SK-N-SH (cell line): ENCODE results near the gene PARD3. TPM values are rescaled to one million over a fixed set of nuclear protein-coding genes. Genes with fewer than 3 reads are reported as not detected.
A peak's percentile ranks its signal among the peaks of the same experiment; 100 is the strongest.

Experiments used
- CTCF ChIA-PET: fragments of 300-600, 350-600 bp; formaldehyde crosslinking; extraction: SDS; loops from one replicate; lab custom pipeline; 2021; lab: Yijun Ruan, JAX
- POLR2A ChIA-PET: fragments of 350-600 bp; sonication (Branson Sonifier 250); formaldehyde crosslinking; extraction: SDS; loops from one replicate; lab custom pipeline; 2020; ENCODE audit warnings: antibody characterized with exemption, inconsistent platforms; lab: Yijun Ruan, JAX
- DNase-seq: peaks from one replicate; pipeline ENCODE4 v3.0.0; 2012
- H2AFZ ChIP-seq: fragments of 200-600 bp; sonication (generic); 2 replicates; pipeline ENCODE4 v1.8.1; 2016; ENCODE audit warnings: antibody characterized with exemption, mild to moderate bottlenecking, low read depth
- H3F3A ChIP-seq: fragments of 200-600 bp; sonication (generic); replicated peaks from 2 replicates; pipeline ENCODE3; 2016; ENCODE audit warnings: antibody characterized with exemption, mild to moderate bottlenecking; ENCODE audit not compliant: insufficient read depth
- H3K27ac ChIP-seq, 2 experiments: fragments of 200-500 bp in 1 of 2; fragments of 200-600 bp in 1 of 2; sonication (Bioruptor generic) in 1 of 2; sonication (generic), shearing (Covaris generic) in 1 of 2; 2 replicates each; pipeline versions ENCODE4 v1.5.1 to v1.6.1; 2014 to 2016; ENCODE audit warnings: low read depth in 2 of 2, inconsistent platforms in 1 of 2, low read length in 1 of 2, mild to moderate bottlenecking in 1 of 2, mixed read lengths in 1 of 2
- H3K27me3 ChIP-seq: fragments of 200-600 bp; sonication (generic), shearing (Covaris generic); 2 replicates; pipeline ENCODE4 v1.6.1; 2016; ENCODE audit warnings: mixed run types; ENCODE audit not compliant: insufficient read depth
- H3K36me3 ChIP-seq, 2 experiments: fragments of 200-500 bp in 1 of 2; fragments of 200-600 bp in 1 of 2; sonication (Bioruptor generic) in 1 of 2; sonication (generic) in 1 of 2; replicated peaks in 1 of 2; 2 replicates each; pipeline versions ENCODE3 to v1.5.1; 2014 to 2016; ENCODE audit warnings: low read length in 1 of 2, mild to moderate bottlenecking in 1 of 2; ENCODE audit not compliant: insufficient read depth in 2 of 2, control insufficient read depth in 1 of 2
- H3K4me1 ChIP-seq, 2 experiments: fragments of 200-500 bp in 1 of 2; fragments of 200-600 bp in 1 of 2; sonication (Bioruptor generic) in 1 of 2; sonication (generic), shearing (Covaris generic) in 1 of 2; 2 replicates each; pipeline versions ENCODE4 v1.5.1 to v1.6.1; 2014 to 2016; ENCODE audit warnings: low read depth in 1 of 2, low read length in 1 of 2, mixed run types in 1 of 2; ENCODE audit not compliant: insufficient read depth in 2 of 2, control insufficient read depth in 1 of 2
- H3K4me2 ChIP-seq: fragments of 200-600 bp; sonication (generic), shearing (Covaris generic); 2 replicates; pipeline ENCODE4 v1.6.1; 2017; ENCODE audit warnings: mixed run types
- H3K4me3 ChIP-seq, 2 experiments: fragments of 200-500 bp in 1 of 2; fragments of 200-600 bp in 1 of 2; sonication (Bioruptor generic) in 1 of 2; sonication (generic), shearing (Covaris generic) in 1 of 2; 2 replicates each; pipeline versions ENCODE4 v1.5.1 to v1.8.1; 2014 to 2016; ENCODE audit warnings: low read depth in 2 of 2, inconsistent platforms in 1 of 2, low read length in 1 of 2, mild to moderate bottlenecking in 1 of 2, mixed read lengths in 1 of 2, moderate library complexity in 1 of 2
- H3K79me2 ChIP-seq: fragments of 200-600 bp; sonication (generic); 2 replicates; pipeline ENCODE4 v1.8.1; 2017; ENCODE audit warnings: mild to moderate bottlenecking; ENCODE audit not compliant: insufficient read depth
- H3K9ac ChIP-seq: fragments of 200-600 bp; sonication (generic); 2 replicates; pipeline ENCODE4 v1.6.1; 2017; ENCODE audit warnings: mixed run types
- H3K9me2 ChIP-seq: fragments of 200-600 bp; sonication (generic); 2 replicates; pipeline ENCODE4 v1.6.1; 2017; ENCODE audit warnings: mixed run types
- H3K9me3 ChIP-seq: fragments of 200-600 bp; sonication (generic); 2 replicates; pipeline ENCODE4 v1.6.1; 2017; ENCODE audit warnings: mixed run types, mild to moderate bottlenecking, moderate library complexity
- H4K20me1 ChIP-seq: fragments of 200-600 bp; sonication (generic); 2 replicates; pipeline ENCODE4 v1.6.1; 2017; ENCODE audit warnings: mild to moderate bottlenecking, mixed run types; ENCODE audit not compliant: insufficient read depth
- ELF1 ChIP-seq: IDR thresholded peaks from 2 replicates; pipeline ENCODE4 v1.4.0; 2012
- EZH2phosphoT487 ChIP-seq: fragments of 200-600 bp; sonication (generic); IDR thresholded peaks from 2 replicates; pipeline ENCODE4 v1.6.1; 2017; ENCODE audit warnings: low read depth, mixed run types, mild to moderate bottlenecking, antibody characterized with exemption, moderate library complexity, borderline replicate concordance
- FOXM1 ChIP-seq: IDR thresholded peaks from 2 replicates; pipeline ENCODE4 v1.4.0; 2012; ENCODE audit warnings: low read depth, mild to moderate bottlenecking
- GATA2 ChIP-seq: sonication (generic); formaldehyde crosslinking; IDR thresholded peaks from 2 replicates; pipeline ENCODE4 v1.5.0; 2020; ENCODE audit warnings: mild to moderate bottlenecking, missing genetic modification reagents
- NFIC ChIP-seq: IDR thresholded peaks from 2 replicates; pipeline ENCODE4 v1.4.0; 2012; ENCODE audit warnings: borderline replicate concordance
- RAD21 ChIP-seq: IDR thresholded peaks from 2 replicates; pipeline ENCODE4 v1.6.1; 2012; ENCODE audit warnings: mild to moderate bottlenecking, low read length
- SMC3 ChIP-seq: IDR thresholded peaks from 2 replicates; pipeline ENCODE4 v1.6.1; 2012; ENCODE audit warnings: low read depth, low read length, improper control_type of control experiment
- TCF12 ChIP-seq: IDR thresholded peaks from 2 replicates; pipeline ENCODE4 v1.4.0; 2012
- YY1 ChIP-seq: IDR thresholded peaks from 2 replicates; pipeline ENCODE4 v1.4.0; 2012; ENCODE audit warnings: low read depth, mild to moderate bottlenecking
- WGBS: methylation state at CpG from one replicate; pipeline ENCODE4 v1.1.6; 2017; ENCODE audit warnings: low lambda C conversion rate; 5-methylcytosine and 5-hydroxymethylcytosine counted together
- polyA plus RNA-seq, 3 experiments: library from polyadenylated mRNA; depleted of rRNA; stranded (reverse); fragments of >200 nt; gene quantifications; 2 replicates each; pipeline ENCODE4 v1.2.3, GENCODE V29; 2012
- TF ChIP-seq, protein P1 (sequence below): IDR thresholded peaks from 2 replicates; pipeline ENCODE4 v1.4.0; 2012; ENCODE audit warnings: low read depth
- TF ChIP-seq, protein P2 (sequence below): IDR thresholded peaks from 2 replicates; pipeline ENCODE4 v1.4.0; 2012; ENCODE audit warnings: low read depth, borderline replicate concordance
- TF ChIP-seq, protein P3 (sequence below): fragments of 200-600 bp; sonication (generic); IDR thresholded peaks from 2 replicates; pipeline ENCODE4 v1.6.1; 2017; ENCODE audit warnings: antibody characterized with exemption, mild to moderate bottlenecking, moderate library complexity
- TF ChIP-seq, protein P4 (sequence below): IDR thresholded peaks from 2 replicates; pipeline ENCODE4 v1.4.0; 2012; ENCODE audit warnings: low read depth, borderline replicate concordance

PARD3 gene
- polyA plus RNA-seq, 1 of the 3 experiments (the other 2 are of a cell fraction): 29.4 TPM

DNA sequence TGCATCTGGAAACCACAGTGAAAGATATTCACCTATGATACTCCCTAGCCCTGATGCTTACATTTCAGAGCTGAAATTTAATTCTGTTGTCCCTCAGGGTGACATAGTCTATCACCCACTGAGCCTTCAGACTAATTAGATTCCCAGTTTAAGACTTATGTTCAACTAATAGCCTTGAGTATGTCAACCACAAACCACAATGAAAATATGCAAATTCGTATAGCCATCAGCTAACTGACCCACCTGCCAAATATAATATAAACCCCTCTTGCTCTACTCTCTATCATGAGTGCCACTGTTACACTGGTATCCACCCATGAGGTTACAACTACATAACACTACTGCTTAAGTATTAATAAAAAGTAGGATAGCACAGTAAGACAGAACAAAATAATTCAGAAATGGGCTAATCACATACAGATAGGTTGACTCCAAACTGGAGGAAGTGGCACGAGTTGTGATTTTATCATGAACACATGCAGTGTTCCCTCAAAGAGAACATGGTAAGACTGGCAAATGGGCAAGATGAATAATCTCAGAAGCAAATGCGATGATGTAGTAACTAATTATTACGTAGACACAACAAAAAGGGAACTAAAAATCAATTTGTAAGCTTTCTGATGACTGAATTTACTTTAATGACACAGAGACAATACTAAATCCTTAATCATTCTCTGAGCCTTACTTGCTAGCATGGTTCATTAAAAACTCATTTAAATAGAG is 290.6 kb downstream of the PARD3 start:
- Histone ChIP-seq H3K27ac (peak overlapping the region in 1 of 2 experiments; percentile 100; a peak in 2 of 4 replicates), H3K4me2 (no peak overlapping the region), H3K4me3 (no peak overlapping the region), H3K9me3 (no peaks in the 10 kb centered on the region), H3K9me2 (no peaks in the 10 kb centered on the region), H4K20me1 (no peaks in the 10 kb centered on the region), H2AFZ (no peak overlapping the region), H3K79me2 (peaks cover 50% of the 10 kb centered on the region), H3K9ac (no peak overlapping the region), H3K4me1 (peaks cover 8 to 35% of the 10 kb centered on the region in 2 experiments; a peak in 3 of 4 replicates), H3K27me3 (no peaks in the 10 kb centered on the region), H3K36me3 (no peaks in the 10 kb centered on the region), H3F3A (peaks cover 37% of the 10 kb centered on the region)
- 74% methylated on average over 4 of the region's 4 CpGs for WGBS
- POLR2A ChIA-PET: no interaction called here
- DNase-seq: no peak
- CTCF ChIA-PET: interaction anchor here (0.8 to 2.2 kb wide), 2 partner anchors 113 to 165 kb away, joined by 3 to 13 read pairs; no protein-coding TSS in a partner anchor
- TF ChIP-seq, protein P1, sequence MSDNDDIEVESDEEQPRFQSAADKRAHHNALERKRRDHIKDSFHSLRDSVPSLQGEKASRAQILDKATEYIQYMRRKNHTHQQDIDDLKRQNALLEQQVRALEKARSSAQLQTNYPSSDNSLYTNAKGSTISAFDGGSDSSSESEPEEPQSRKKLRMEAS: no peak
- TF ChIP-seq SMC3 (no peak), RAD21 (0 out of 2 replicates have a peak, but pooled peaks have one; percentile 1), FOXM1 (no peak), YY1 (no peak), EZH2phosphoT487 (no peak)

DNA sequence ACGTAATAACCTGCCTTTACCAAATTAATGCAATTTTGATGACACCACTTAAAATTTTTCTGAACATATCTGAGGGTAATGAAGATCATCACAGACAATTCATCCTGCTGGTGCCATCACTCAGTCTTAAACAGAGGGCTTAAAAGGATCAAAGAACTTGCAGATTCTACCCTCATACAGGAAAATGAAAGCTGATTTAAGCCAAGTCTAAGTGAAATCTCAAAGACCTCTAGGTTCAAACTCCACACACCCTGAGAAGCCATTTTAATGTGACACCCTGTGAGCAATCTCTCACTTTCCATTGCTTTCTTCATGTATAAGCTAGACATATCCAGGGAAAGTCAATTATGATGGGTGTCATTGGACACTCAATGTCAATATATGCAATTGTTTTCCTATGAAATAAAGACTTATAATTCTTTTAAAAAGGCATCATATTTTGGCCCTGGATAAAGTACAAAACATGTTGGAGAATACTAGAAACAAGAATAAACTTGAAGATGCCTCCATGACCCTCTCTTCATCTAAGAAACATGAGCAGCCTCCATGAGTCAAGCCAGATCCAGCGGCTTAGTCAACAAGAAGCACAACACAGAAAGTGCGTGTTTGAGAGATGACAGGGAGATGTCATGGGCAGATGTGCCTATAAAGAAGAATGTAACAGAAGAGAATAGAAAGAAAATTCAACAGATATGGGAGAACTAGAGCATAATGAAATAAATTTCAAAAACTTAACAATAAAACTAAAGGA is 291.9 kb downstream of the PARD3 start:
- Histone ChIP-seq H3F3A (peaks cover 29% of the 10 kb centered on the region), H3K4me3 (no peak overlapping the region), H4K20me1 (no peaks in the 10 kb centered on the region), H3K9ac (no peak overlapping the region), H3K4me1 (peaks cover 8 to 26% of the 10 kb centered on the region in 2 experiments; a peak in 3 of 4 replicates), H3K9me3 (no peaks in the 10 kb centered on the region), H2AFZ (no peak overlapping the region), H3K4me2 (no peak overlapping the region), H3K27me3 (no peaks in the 10 kb centered on the region), H3K9me2 (no peaks in the 10 kb centered on the region), H3K36me3 (no peaks in the 10 kb centered on the region), H3K27ac (peak overlapping the region; percentile 2 to 34; a peak in 2 of 4 replicates)
- WGBS: 77% methylated on average over 3 of the region's 3 CpGs
- ChIA-PET POLR2A (no interaction called here), CTCF (interaction anchor here (1.0 to 1.9 kb wide), 3 partner anchors 14 to 138 kb away, joined by 4 to 13 read pairs (median 4); no protein-coding TSS in a partner anchor)
- no peak for DNase-seq
- TF ChIP-seq ELF1 (no peak), TCF12 (peak; percentile 35; the same call in 1 of the 2 replicates)
- TF ChIP-seq, all 33 proteins: peak for 1
- H3K79me2 ChIP-seq: peaks cover 61% of the 10 kb centered on the region

DNA sequence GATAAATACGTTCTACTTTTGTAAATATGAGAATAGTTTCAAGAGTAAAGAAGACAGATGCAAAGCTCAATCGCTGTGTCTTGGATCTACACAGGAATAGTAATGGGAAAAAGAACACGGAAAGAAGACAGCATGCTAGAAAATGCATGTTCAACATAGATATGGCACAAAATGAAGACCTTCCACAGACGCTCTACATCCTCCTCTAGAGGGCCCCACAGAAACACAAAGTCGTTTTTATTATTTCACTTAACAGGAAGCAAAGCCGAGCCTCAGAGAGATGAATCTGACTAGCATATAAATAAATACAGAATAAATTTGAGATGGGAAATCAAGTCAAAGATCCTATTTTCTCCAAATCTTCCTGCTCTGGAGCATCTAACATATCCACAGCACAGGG is 292.6 kb downstream of the PARD3 start:
- Histone ChIP-seq H3K4me3 (no peak overlapping the region), H3K9ac (no peak overlapping the region), H3F3A (peaks cover 23% of the 10 kb centered on the region), H3K9me3 (no peaks in the 10 kb centered on the region), H2AFZ (no peak overlapping the region), H3K4me1 (peaks cover 8 to 21% of the 10 kb centered on the region in 2 experiments; a peak in 3 of 4 replicates), H3K79me2 (peaks cover 62% of the 10 kb centered on the region), H3K27ac (peak overlapping the region; percentile 2 to 4; a peak in 2 of 4 replicates), H3K27me3 (no peaks in the 10 kb centered on the region), H4K20me1 (no peaks in the 10 kb centered on the region), H3K9me2 (no peaks in the 10 kb centered on the region), H3K36me3 (no peaks in the 10 kb centered on the region), H3K4me2 (no peak overlapping the region)
- 46% methylated on average over 6 of the region's 6 CpGs for WGBS
- ChIA-PET CTCF (interaction anchor here (0.7 to 1.9 kb wide), 6 partner anchors 14 to 138 kb away, joined by 3 to 13 read pairs (median 4); no protein-coding TSS in a partner anchor), POLR2A (no interaction called here)
- DNase-seq: peak; percentile 22
- TF ChIP-seq, protein P2, sequence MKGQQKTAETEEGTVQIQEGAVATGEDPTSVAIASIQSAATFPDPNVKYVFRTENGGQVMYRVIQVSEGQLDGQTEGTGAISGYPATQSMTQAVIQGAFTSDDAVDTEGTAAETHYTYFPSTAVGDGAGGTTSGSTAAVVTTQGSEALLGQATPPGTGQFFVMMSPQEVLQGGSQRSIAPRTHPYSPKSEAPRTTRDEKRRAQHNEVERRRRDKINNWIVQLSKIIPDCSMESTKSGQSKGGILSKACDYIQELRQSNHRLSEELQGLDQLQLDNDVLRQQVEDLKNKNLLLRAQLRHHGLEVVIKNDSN: no peak
- TF ChIP-seq, protein P3, sequence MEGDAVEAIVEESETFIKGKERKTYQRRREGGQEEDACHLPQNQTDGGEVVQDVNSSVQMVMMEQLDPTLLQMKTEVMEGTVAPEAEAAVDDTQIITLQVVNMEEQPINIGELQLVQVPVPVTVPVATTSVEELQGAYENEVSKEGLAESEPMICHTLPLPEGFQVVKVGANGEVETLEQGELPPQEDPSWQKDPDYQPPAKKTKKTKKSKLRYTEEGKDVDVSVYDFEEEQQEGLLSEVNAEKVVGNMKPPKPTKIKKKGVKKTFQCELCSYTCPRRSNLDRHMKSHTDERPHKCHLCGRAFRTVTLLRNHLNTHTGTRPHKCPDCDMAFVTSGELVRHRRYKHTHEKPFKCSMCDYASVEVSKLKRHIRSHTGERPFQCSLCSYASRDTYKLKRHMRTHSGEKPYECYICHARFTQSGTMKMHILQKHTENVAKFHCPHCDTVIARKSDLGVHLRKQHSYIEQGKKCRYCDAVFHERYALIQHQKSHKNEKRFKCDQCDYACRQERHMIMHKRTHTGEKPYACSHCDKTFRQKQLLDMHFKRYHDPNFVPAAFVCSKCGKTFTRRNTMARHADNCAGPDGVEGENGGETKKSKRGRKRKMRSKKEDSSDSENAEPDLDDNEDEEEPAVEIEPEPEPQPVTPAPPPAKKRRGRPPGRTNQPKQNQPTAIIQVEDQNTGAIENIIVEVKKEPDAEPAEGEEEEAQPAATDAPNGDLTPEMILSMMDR: peak; percentile 59
- TF ChIP-seq, protein P4, sequence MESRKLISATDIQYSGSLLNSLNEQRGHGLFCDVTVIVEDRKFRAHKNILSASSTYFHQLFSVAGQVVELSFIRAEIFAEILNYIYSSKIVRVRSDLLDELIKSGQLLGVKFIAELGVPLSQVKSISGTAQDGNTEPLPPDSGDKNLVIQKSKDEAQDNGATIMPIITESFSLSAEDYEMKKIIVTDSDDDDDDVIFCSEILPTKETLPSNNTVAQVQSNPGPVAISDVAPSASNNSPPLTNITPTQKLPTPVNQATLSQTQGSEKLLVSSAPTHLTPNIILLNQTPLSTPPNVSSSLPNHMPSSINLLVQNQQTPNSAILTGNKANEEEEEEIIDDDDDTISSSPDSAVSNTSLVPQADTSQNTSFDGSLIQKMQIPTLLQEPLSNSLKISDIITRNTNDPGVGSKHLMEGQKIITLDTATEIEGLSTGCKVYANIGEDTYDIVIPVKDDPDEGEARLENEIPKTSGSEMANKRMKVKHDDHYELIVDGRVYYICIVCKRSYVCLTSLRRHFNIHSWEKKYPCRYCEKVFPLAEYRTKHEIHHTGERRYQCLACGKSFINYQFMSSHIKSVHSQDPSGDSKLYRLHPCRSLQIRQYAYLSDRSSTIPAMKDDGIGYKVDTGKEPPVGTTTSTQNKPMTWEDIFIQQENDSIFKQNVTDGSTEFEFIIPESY: no peak
- TF ChIP-seq, protein P1: no peak
- TF ChIP-seq NFIC (no peak), GATA2 (CRISPR knock-in tag) (no peak), RAD21 (peak; percentile 68), FOXM1 (no peak)
